ENCODE measurements around the gene GBP5. TPM values are rescaled to one million over a fixed set of nuclear protein-coding genes. Genes with fewer than 3 reads are reported as not detected.
A peak's percentile ranks its signal among the peaks of the same experiment; 100 is the strongest.
"Not testable (repeated sequence)": the region's sequence is repeated elsewhere in the genome, so short reads cannot be mapped to it uniquely, and the experiment has no call there.

Gene GBP5
- 5.4 TPM for total RNA-seq
- long read RNA-seq, partial matches to known transcripts: 1 of 3 reads
- long read RNA-seq, other reads (novel, unspliced or antisense): 2 of 3 reads

- not testable (repeated sequence) for H3K27me3 ChIP-seq, H3K4me1 ChIP-seq, H3K9me3 ChIP-seq, H3K27ac ChIP-seq, H3K36me3 ChIP-seq
- intact Hi-C loops (cut with DNase I): loop anchor here (10.0 kb wide), 1 partner anchor 82 kb away; no protein-coding TSS in a partner anchor
- peak within 1 kb of the TSS; percentile 31 for H3K4me3 ChIP-seq
- DNase-seq (peak; percentile 65), ATAC-seq (peak; percentile 87)
Observed at GRCh38 chr1:89272269-89273041, at the start of gene GBP5. GBP5 (minus strand) TSS chr1:89272860; CDS start chr1:89269555, 3,305 bp downstream.

- DNase-seq (no peak), ATAC-seq (no peak)
- H3K4me3 ChIP-seq: no peak overlapping the region
- H3K9me3 ChIP-seq: no peaks in the 10 kb centered on the region
- intact Hi-C loops (cut with DNase I): no loop called here
- TF ChIP-seq CTCF (IDR thresholded peaks at IDR 0.05): no peak
- H3K27me3 ChIP-seq: no peaks in the 10 kb centered on the region
- H3K27ac ChIP-seq: no peak overlapping the region
- H3K36me3 ChIP-seq: no peaks in the 10 kb centered on the region
- H3K4me1 ChIP-seq: no peaks in the 10 kb centered on the region
Observed at GRCh38 chr1:89322402-89322801, 49.7 kb upstream of the GBP5 start.

- DNase-seq: no peak
- Histone ChIP-seq H3K9me3 (no peaks in the 10 kb centered on the region), H3K4me3 (no peak overlapping the region), H3K36me3 (no peaks in the 10 kb centered on the region), H3K4me1 (peaks cover 22% of the 10 kb centered on the region), H3K27ac (no peak overlapping the region), H3K27me3 (no peaks in the 10 kb centered on the region)
- no peak for ATAC-seq
- TF ChIP-seq CTCF (IDR thresholded peaks at IDR 0.05): no peak
- intact Hi-C loops (cut with DNase I): no loop called here
Observed at GRCh38 chr1:89312572-89312971, 39.9 kb upstream of the GBP5 start.

- no peaks in the 10 kb centered on the region for H3K36me3 ChIP-seq
- peak; percentile 62 for ATAC-seq
- no peak for DNase-seq
Observed at GRCh38 chr1:89311757-89312156, 39.1 kb upstream of the GBP5 start.

GRCh38 chr1:89310976-89311375 is 38.3 kb upstream of the GBP5 start:
- Histone ChIP-seq H3K4me1 (peaks cover 22% of the 10 kb centered on the region), H3K36me3 (no peaks in the 10 kb centered on the region), H3K4me3 (no peak overlapping the region), H3K27ac (peak overlapping the region; percentile 67), H3K9me3 (no peaks in the 10 kb centered on the region), H3K27me3 (no peaks in the 10 kb centered on the region)
- DNase-seq (no peak), ATAC-seq (no peak)
- no peak for TF ChIP-seq CTCF (IDR thresholded peaks at IDR 0.05)
- intact Hi-C loops (cut with DNase I): no loop called here

More at GRCh38 chr1:89311757-89312156, 39.1 kb upstream of the GBP5 start:
- intact Hi-C loops (cut with DNase I): no loop called here
- H3K9me3 ChIP-seq: no peaks in the 10 kb centered on the region
- no peak for TF ChIP-seq CTCF (IDR thresholded peaks at IDR 0.05)
- H3K4me3 ChIP-seq: no peak overlapping the region
- peak overlapping the region; percentile 67 for H3K27ac ChIP-seq
- no peaks in the 10 kb centered on the region for H3K27me3 ChIP-seq
- peaks cover 22% of the 10 kb centered on the region for H3K4me1 ChIP-seq

GRCh38 chr1:89310505-89310904 is 37.8 kb upstream of the GBP5 start:
- Histone ChIP-seq H3K4me3 (peak overlapping the region; percentile 16), H3K27ac (peak overlapping the region; percentile 67), H3K27me3 (no peaks in the 10 kb centered on the region), H3K9me3 (no peaks in the 10 kb centered on the region), H3K36me3 (no peaks in the 10 kb centered on the region), H3K4me1 (peaks cover 22% of the 10 kb centered on the region)
- intact Hi-C loops (cut with DNase I): no loop called here
- ATAC-seq: peak; percentile 57
- DNase-seq: no peak
- no peak for TF ChIP-seq CTCF (IDR thresholded peaks at IDR 0.05)
